ENCODE results near the gene C1orf116.

Gene C1orf116

GRCh38 chr1:206987873-206988272 is 44.7 kb downstream of the C1orf116 start:
- no peak for DNase-seq (ENCODE audit: low spot score)

GRCh38 chr1:206986885-206987284 is 45.7 kb downstream of the C1orf116 start:
- no peak for DNase-seq (ENCODE audit: low spot score)

DNA sequence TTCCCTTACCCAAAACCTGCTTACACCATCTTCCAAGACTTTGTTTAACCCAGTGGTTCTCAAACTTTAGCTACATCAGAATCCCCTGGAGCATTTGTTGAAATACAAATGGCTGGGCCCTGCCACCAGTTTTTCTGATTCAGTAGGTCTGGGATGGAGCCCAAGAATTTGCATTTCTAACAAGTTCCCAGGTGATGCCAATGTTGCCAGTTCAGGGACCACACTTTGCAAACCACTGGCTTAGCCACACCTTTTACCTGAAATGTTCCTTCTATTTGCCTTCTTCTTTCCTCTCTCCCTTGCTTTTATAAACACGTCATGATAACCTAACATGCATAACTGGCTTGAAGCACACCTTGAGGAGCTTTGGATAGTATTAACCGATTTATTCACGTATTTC is 46.2 kb downstream of the C1orf116 start:
- no peak for DNase-seq (ENCODE audit: low spot score)

DNA sequence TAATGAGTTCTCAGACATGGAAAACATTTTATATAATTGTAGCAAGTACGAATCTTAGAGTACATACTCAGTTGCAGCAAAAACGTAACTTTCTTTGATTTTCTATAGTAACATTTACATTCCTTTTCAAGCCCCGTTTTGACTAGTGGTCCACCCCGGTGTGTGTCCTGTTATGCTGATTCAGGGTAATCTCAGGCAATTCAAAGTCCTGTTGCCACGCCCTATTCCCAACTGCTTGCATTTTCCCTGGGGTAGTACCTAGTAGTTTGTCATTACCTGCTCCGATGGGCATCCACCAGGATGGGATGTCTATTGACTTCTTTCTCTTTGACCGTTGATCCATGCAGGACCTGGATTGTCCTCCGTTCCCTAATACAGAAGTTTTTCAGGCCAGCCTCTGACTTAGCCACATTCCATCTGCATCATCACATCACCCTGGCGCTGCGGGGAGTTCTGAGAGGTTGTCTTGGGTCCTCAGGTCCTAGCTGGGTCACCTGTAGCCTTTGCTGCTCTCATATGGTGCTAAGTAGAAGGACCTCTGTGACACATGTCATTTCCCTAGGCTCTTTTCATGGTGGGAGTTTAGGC is 47.3 kb downstream of the C1orf116 start:
- DNase-seq (ENCODE audit: low spot score), result no peak

DNA sequence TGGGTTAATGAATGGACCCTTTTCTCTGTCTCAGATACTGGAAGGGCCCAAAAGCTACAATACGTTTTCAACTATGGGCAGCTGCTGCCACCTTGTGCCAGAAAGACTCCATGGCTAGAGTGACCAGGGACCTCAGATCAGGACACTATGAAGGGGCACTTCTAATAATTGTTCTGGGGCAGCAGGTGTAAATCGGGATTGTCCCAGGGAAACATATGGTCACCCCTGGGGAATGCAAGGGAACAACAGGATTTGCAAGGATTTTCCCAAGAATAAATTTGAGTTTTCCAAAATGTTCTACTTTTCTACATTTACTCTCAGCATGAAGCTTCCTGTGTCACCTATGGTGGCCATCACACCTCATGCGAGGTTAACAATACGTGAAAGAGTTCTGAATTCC is 50.3 kb downstream of the C1orf116 start:
- DNase-seq (ENCODE audit: low spot score), result peak; percentile 72

DNA sequence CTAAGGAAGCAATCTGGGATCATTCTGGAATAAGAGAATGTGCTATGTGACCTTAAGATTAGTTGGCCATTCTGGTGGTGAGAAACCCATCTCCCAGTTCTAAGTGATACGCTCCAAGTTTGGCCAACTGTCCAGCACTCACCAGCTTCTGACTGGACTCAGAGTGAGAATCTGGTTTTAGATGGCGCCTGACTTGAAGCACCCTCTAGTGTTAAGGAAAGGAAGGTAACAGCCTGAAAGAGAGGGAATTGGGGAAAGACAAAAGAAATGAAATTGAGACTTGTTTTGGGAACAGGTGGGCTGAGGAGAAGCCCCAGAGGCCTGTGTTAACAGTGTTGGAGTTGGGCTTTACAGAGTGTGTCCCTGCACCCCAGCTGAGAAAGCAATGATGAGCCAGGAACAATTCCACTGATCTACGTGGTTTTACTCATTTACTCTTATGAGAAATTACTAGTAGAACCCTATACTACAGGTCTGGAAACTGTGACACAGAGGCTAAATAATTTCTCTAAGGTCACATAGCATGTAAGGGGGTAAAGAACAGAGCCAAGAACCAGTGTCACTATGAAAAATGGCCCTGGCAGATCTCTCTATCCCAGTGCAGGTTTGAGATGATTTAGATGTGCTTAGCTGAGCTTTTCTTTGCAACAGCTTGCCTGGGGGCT is 53.0 kb downstream of the C1orf116 start:
- peak; percentile 24 for DNase-seq (ENCODE audit: low spot score)

GRCh38 chr1:206978259-206978658 is 54.3 kb downstream of the C1orf116 start:
- DNase-seq (ENCODE audit: low spot score), result no peak

GRCh38 chr1:206975306-206975705 is 57.2 kb downstream of the C1orf116 start:
- no peak for DNase-seq (ENCODE audit: low spot score)

DNA sequence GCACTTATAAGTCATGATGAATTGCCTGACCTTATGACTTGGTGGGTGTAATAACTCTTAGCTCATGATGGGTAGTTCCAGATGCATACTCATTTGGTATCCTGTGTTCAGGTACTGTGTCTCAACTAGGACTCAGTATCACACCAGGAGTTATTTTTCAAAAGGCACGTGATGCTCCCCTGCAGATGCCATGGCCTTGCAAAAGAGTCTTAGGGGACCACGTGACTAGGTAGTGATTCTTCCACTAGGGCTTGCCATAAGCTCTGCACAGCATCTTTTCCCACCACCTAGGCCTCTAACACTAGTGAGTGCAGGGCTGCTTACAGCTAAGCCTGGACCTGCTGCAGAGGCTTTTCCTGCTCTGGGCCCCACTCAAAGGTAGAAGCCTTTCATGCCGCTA is 58.4 kb downstream of the C1orf116 start:
- no peak for DNase-seq (ENCODE audit: low spot score)

GRCh38 chr1:206972728-206973127 is 59.8 kb downstream of the C1orf116 start:
- DNase-seq (ENCODE audit: low spot score), result no peak

GRCh38 chr1:206971029-206971655 is 61.4 kb downstream of the C1orf116 start:
- DNase-seq (ENCODE audit: low spot score), result no peak

DNA sequence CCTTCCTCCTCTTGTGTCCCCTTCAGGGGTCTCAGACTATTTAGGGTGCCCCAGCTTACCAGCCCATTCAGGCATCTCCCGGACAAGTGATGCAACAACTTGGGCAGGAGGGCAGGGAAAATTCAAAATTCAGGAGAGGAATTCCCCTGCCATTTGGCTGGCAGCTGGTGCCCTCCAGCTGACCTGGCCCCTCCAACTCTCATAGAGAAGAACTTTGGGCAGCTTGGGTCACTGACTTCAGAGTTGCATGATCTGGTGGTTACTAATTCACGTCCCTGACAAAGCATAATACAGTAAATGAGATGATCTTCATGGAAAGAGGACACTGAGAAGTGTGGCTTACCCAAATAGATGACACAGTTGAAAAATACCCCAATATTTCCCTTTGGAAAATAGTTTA is 62.1 kb downstream of the C1orf116 start, which contains the start of gene FCAMR:
Gene FCAMR, minus strand, starts transcription at position 15 of the 400 bp plus-strand sequence. CDS start 335 bp downstream, outside the sequence.
- no peak for DNase-seq (ENCODE audit: low spot score)

GRCh38 chr1:206969090-206969489 is 63.5 kb downstream of the C1orf116 start:
- no peak for DNase-seq (ENCODE audit: low spot score)

Data from NAMALWA (cell line).